Mesothelial cell of epicardium (in vitro differentiated cells): ENCODE data around the gene DOCK4. TPM values are rescaled to one million over a fixed set of nuclear protein-coding genes. Genes with fewer than 3 reads are reported as not detected.

Source experiments
- DNase-seq, 2 experiments: peaks; one replicate each; pipeline ENCODE4 v3.0.0; 2021; ENCODE audit warnings: low spot score in 2 of 2; ENCODE audit not compliant: unreplicated experiment in 2 of 2
- H3K27ac Mint-ChIP-seq: 2 replicates; pipeline ENCODE4 v1.8.0; 2021; ENCODE audit warnings: mixed read lengths
- H3K27me3 Mint-ChIP-seq: 2 replicates; pipeline ENCODE4 v1.8.0; 2021; ENCODE audit warnings: low read depth, mixed read lengths
- H3K36me3 Mint-ChIP-seq: 2 replicates; pipeline ENCODE4 v1.8.0; 2021; ENCODE audit warnings: mixed read lengths
- H3K4me1 Mint-ChIP-seq: 2 replicates; pipeline ENCODE4 v1.8.0; 2021; ENCODE audit warnings: mixed read lengths
- H3K4me3 Mint-ChIP-seq: 2 replicates; pipeline ENCODE4 v1.8.0; 2021; ENCODE audit warnings: mild to moderate bottlenecking, moderate library complexity, mixed read lengths
- H3K9me3 Mint-ChIP-seq: 2 replicates; pipeline ENCODE4 v1.8.0; 2021; ENCODE audit warnings: mixed read lengths
- CTCF ChIP-seq: fragments of 200-600 bp; sonication (generic); IDR thresholded peaks from one replicate; pipeline ENCODE4 v1.5.0; 2021; ENCODE audit warnings: antibody characterized with exemption; ENCODE audit not compliant: unreplicated experiment
- total RNA-seq: library from RNA; stranded (reverse); gene quantifications from 3 replicates; pipeline ENCODE4 v1.2.1, GENCODE V29; 2021

The DOCK4 gene
- total RNA-seq, 1 donor from 2014 or later, result 27.7 TPM

- Mint-ChIP-seq H3K36me3 (no peaks in the 10 kb centered on the region), H3K9me3 (no peaks in the 10 kb centered on the region), H3K4me3 (no peak overlapping the region), H3K4me1 (peaks cover 44% of the 10 kb centered on the region), H3K27me3 (no peaks in the 10 kb centered on the region), H3K27ac (no peak overlapping the region)
- no peak for DNase-seq
- no peak for TF ChIP-seq CTCF
Observed at GRCh38 chr7:112157072-112157471, 49.1 kb downstream of the DOCK4 start.

GRCh38 chr7:112156412-112156811 is 49.8 kb downstream of the DOCK4 start:
- no peak for TF ChIP-seq CTCF
- Mint-ChIP-seq H3K27ac (no peak overlapping the region), H3K9me3 (no peaks in the 10 kb centered on the region), H3K4me3 (no peak overlapping the region), H3K4me1 (peaks cover 39% of the 10 kb centered on the region), H3K27me3 (no peaks in the 10 kb centered on the region), H3K36me3 (no peaks in the 10 kb centered on the region)
- DNase-seq, result no peak

- Mint-ChIP-seq H3K9me3 (no peaks in the 10 kb centered on the region), H3K27ac (no peak overlapping the region), H3K27me3 (no peaks in the 10 kb centered on the region), H3K4me1 (peaks cover 23% of the 10 kb centered on the region), H3K4me3 (no peak overlapping the region), H3K36me3 (no peaks in the 10 kb centered on the region)
- DNase-seq, result no peak
- no peak for TF ChIP-seq CTCF
Observed at GRCh38 chr7:112154690-112155089, 51.5 kb downstream of the DOCK4 start.

GRCh38 chr7:112152186-112152585 is 54.0 kb downstream of the DOCK4 start:
- H3K4me1 Mint-ChIP-seq, result peaks cover 20% of the 10 kb centered on the region
- no peaks in the 10 kb centered on the region for H3K27me3 Mint-ChIP-seq
- no peak overlapping the region for H3K27ac Mint-ChIP-seq
- TF ChIP-seq CTCF, result no peak
- no peaks in the 10 kb centered on the region for H3K9me3 Mint-ChIP-seq
- DNase-seq, result no peak
- H3K36me3 Mint-ChIP-seq, result no peaks in the 10 kb centered on the region
- no peak overlapping the region for H3K4me3 Mint-ChIP-seq

GRCh38 chr7:112150823-112151641 is 55.2 kb downstream of the DOCK4 start:
- Mint-ChIP-seq H3K27me3 (no peaks in the 10 kb centered on the region), H3K27ac (no peak overlapping the region), H3K4me1 (peaks cover 12% of the 10 kb centered on the region), H3K36me3 (no peaks in the 10 kb centered on the region), H3K9me3 (no peaks in the 10 kb centered on the region), H3K4me3 (no peak overlapping the region)
- no peak for TF ChIP-seq CTCF
- no peak for DNase-seq
